ENCODE data around the gene SLC7A5.
"Not testable (repeated sequence)": the region's sequence is repeated elsewhere in the genome, so short reads cannot be mapped to it uniquely, and the experiment has no call there.

The SLC7A5 gene

GRCh38 chr16:87869061-87869878 is at the start of gene SLC7A5:
SLC7A5 (minus strand) TSS chr16:87869507; CDS start chr16:87869422, 85 bp downstream.
- in situ Hi-C loops (cut with MboI; ENCODE audit: low sequenced_read_pairs), result not testable (repeated sequence)

GRCh38 chr16:87918338-87918737 is 49.0 kb upstream of the SLC7A5 start:
- in situ Hi-C loops (cut with MboI; ENCODE audit: low sequenced_read_pairs), result no loop called here

- in situ Hi-C loops (cut with MboI; ENCODE audit: low sequenced_read_pairs), result no loop called here
These were observed 48.2 kb upstream of the SLC7A5 start for GRCh38 chr16:87917503-87917902.

- in situ Hi-C loops (cut with MboI; ENCODE audit: low sequenced_read_pairs), result no loop called here
These were observed 45.5 kb upstream of the SLC7A5 start for GRCh38 chr16:87914812-87915211.

- in situ Hi-C loops (cut with MboI; ENCODE audit: low sequenced_read_pairs), result not testable (repeated sequence)
These were observed 44.9 kb upstream of the SLC7A5 start for GRCh38 chr16:87914021-87914725.

- in situ Hi-C loops (cut with MboI; ENCODE audit: low sequenced_read_pairs), result not testable (repeated sequence)
These were observed 43.4 kb upstream of the SLC7A5 start for GRCh38 chr16:87912691-87913090.

- in situ Hi-C loops (cut with MboI; ENCODE audit: low sequenced_read_pairs), result not testable (repeated sequence)
These were observed 41.9 kb upstream of the SLC7A5 start for GRCh38 chr16:87911106-87911763.

- in situ Hi-C loops (cut with MboI; ENCODE audit: low sequenced_read_pairs), result not testable (repeated sequence)
These were observed 40.1 kb upstream of the SLC7A5 start for GRCh38 chr16:87909203-87909935.

GRCh38 chr16:87908101-87908500 is 38.8 kb upstream of the SLC7A5 start:
- in situ Hi-C loops (cut with MboI; ENCODE audit: low sequenced_read_pairs), result not testable (repeated sequence)

GRCh38 chr16:87905521-87905920 is 36.2 kb upstream of the SLC7A5 start:
- in situ Hi-C loops (cut with MboI; ENCODE audit: low sequenced_read_pairs), result not testable (repeated sequence)

- in situ Hi-C loops (cut with MboI; ENCODE audit: low sequenced_read_pairs), result not testable (repeated sequence)
These were observed 35.7 kb upstream of the SLC7A5 start for GRCh38 chr16:87904963-87905362.

GRCh38 chr16:87900489-87900888 is 31.2 kb upstream of the SLC7A5 start:
- in situ Hi-C loops (cut with MboI; ENCODE audit: low sequenced_read_pairs), result not testable (repeated sequence)

GRCh38 chr16:87897521-87898505 is 28.5 kb upstream of the SLC7A5 start:
- in situ Hi-C loops (cut with MboI; ENCODE audit: low sequenced_read_pairs), result no loop called here

- in situ Hi-C loops (cut with MboI; ENCODE audit: low sequenced_read_pairs), result not testable (repeated sequence)
These were observed 27.7 kb upstream of the SLC7A5 start for GRCh38 chr16:87896924-87897520.

GRCh38 chr16:87896176-87896890 is 27.0 kb upstream of the SLC7A5 start:
- in situ Hi-C loops (cut with MboI; ENCODE audit: low sequenced_read_pairs), result not testable (repeated sequence)

- in situ Hi-C loops (cut with MboI; ENCODE audit: low sequenced_read_pairs), result no loop called here
These were observed 26.4 kb upstream of the SLC7A5 start for GRCh38 chr16:87895641-87896141.

- in situ Hi-C loops (cut with MboI; ENCODE audit: low sequenced_read_pairs), result not testable (repeated sequence)
These were observed 24.7 kb upstream of the SLC7A5 start for GRCh38 chr16:87894005-87894404.

GRCh38 chr16:87891764-87892163 is 22.5 kb upstream of the SLC7A5 start:
- in situ Hi-C loops (cut with MboI; ENCODE audit: low sequenced_read_pairs), result no loop called here

All from hTERT RPE-1 (cell line).